ENCODE data around the gene GPBP1.

Gene GPBP1

DNA sequence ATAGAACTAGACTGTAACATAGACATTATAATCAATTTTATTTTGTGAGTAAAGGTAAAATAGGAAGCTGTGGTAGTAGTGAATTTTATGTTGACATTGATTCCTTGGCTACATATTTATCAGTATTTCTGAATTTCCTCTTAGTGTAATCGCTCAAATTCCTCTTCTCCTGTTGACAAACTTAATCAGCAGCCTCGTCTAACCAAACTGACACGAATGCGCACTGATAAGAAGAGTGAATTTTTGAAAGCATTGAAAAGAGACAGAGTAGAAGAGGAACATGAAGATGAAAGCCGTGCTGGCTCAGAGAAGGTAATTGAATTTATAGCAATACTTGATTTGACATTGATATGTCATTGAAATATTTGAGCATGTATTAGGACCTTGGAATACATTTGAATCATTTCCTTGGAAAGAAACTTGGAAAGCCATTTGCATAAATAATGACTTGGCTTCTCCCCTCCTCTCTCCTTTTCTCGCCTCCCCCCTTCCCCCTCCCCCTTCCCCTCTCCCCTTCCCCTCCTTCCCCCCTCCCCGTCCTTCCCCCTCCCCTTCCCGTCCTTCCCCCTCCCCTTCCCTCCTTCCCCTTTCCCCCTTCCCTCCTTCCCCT lies 75.5 kb downstream of the GPBP1 start:
- Histone ChIP-seq H3K9ac (ENCODE audit: low read depth, low read length) (no peak overlapping the region), H3K9me3 (ENCODE audit: insufficient read depth, low read length, severe bottlenecking) (no peaks in the 10 kb centered on the region), H3K4me2 (ENCODE audit: insufficient read depth, low read length) (no peak overlapping the region), H3K27ac (ENCODE audit: low read length) (no peak overlapping the region), H3K27me3 (ENCODE audit: insufficient read depth, low read length, poor library complexity) (no peaks in the 10 kb centered on the region), H2AFZ (ENCODE audit: low read depth, low read length) (no peak overlapping the region), H4K20me1 (ENCODE audit: insufficient read depth, low read length) (peaks cover 4% of the 10 kb centered on the region; the same call in 1 of the 2 replicates), H3K79me2 (ENCODE audit: insufficient read depth, low read length) (peaks cover 2% of the 10 kb centered on the region; the same call in 1 of the 2 replicates), H3K4me3 (ENCODE audit: low read depth in 1 of 2, low read length in 2 of 2) (no peak overlapping the region), H3K36me3 (ENCODE audit: insufficient read depth, low read length) (peaks cover 75% of the 10 kb centered on the region), H3K4me1 (ENCODE audit: insufficient read depth, low read length) (no peaks in the 10 kb centered on the region)
- ATAC-seq (ENCODE audit: insufficient read depth, low read depth) (no peak), DNase-seq (no peak)
- TF ChIP-seq EZH2 (IDR thresholded peaks at IDR 0.05; ENCODE audit: borderline replicate concordance, low read depth, low read length, severe bottlenecking) (no peak), CTCF (IDR thresholded peaks at IDR 0.05; ENCODE audit: borderline replicate concordance, extremely low read depth, low read length, poor library complexity, severe bottlenecking) (no peak)

DNA sequence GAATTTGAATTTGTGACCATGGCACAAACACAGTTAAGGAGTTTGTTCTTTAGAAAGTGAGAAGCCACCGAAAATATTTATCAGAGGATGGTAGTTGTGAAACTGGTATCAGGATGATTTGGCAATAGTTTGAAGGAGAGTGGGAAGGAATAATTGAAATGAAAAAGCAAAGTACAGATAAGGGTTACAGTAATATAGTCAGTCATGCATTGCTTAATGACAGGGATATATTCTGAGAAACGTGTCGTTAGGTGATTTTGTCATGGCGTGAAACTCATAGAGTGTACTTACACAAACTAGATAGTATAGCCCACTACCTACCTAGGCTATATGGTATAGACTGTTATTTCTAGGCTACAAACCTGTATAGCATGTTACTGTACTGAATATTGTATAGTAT lies 84.2 kb downstream of the GPBP1 start:
- DNase-seq, result no peak
- Histone ChIP-seq H3K4me3 (ENCODE audit: low read depth in 1 of 2, low read length in 2 of 2) (no peak overlapping the region), H3K4me1 (ENCODE audit: insufficient read depth, low read length) (no peaks in the 10 kb centered on the region), H3K27me3 (ENCODE audit: insufficient read depth, low read length, poor library complexity) (no peaks in the 10 kb centered on the region), H2AFZ (ENCODE audit: low read depth, low read length) (no peak overlapping the region), H4K20me1 (ENCODE audit: insufficient read depth, low read length) (peaks cover 6% of the 10 kb centered on the region; the same call in 1 of the 2 replicates), H3K27ac (ENCODE audit: low read length) (no peak overlapping the region), H3K36me3 (ENCODE audit: insufficient read depth, low read length) (peaks cover 82% of the 10 kb centered on the region), H3K9me3 (ENCODE audit: insufficient read depth, low read length, severe bottlenecking) (no peaks in the 10 kb centered on the region), H3K9ac (ENCODE audit: low read depth, low read length) (no peak overlapping the region), H3K4me2 (ENCODE audit: insufficient read depth, low read length) (no peak overlapping the region), H3K79me2 (ENCODE audit: insufficient read depth, low read length) (peaks cover 2% of the 10 kb centered on the region; the same call in 1 of the 2 replicates)
- TF ChIP-seq CTCF (IDR thresholded peaks at IDR 0.05; ENCODE audit: borderline replicate concordance, extremely low read depth, low read length, poor library complexity, severe bottlenecking) (no peak), EZH2 (IDR thresholded peaks at IDR 0.05; ENCODE audit: borderline replicate concordance, low read depth, low read length, severe bottlenecking) (no peak)
- no peak for ATAC-seq (ENCODE audit: insufficient read depth, low read depth)

DNA sequence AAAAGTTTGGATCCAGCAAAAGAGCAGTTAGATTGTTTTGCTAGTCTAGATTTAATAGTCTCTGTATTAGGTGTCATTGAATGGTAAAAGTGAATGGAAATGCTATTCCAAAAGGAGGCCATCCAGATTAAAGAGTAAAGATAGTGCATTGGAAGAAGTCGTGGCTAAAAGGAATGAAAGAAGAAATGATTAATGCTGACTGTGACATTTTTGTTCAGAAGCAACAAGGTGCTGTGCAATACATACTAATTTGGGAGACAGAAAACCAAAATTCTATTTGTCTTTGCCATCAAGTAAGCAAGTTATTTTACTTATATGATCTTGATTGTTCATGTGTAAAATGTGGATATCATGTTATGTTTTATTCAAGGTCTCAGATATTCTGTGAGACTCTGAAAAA lies 85.1 kb downstream of the GPBP1 start:
- ATAC-seq (ENCODE audit: insufficient read depth, low read depth) (no peak), DNase-seq (no peak)
- no peak for TF ChIP-seq CTCF (IDR thresholded peaks at IDR 0.05; ENCODE audit: borderline replicate concordance, extremely low read depth, low read length, poor library complexity, severe bottlenecking)
- TF ChIP-seq EZH2 (IDR thresholded peaks at IDR 0.05; ENCODE audit: borderline replicate concordance, low read depth, low read length, severe bottlenecking), result no peak
- H3K79me2 ChIP-seq (ENCODE audit: insufficient read depth, low read length), result no peaks in the 10 kb centered on the region
- H3K27me3 ChIP-seq (ENCODE audit: insufficient read depth, low read length, poor library complexity), result no peaks in the 10 kb centered on the region
- no peaks in the 10 kb centered on the region for H3K4me1 ChIP-seq (ENCODE audit: insufficient read depth, low read length)
- H3K9ac ChIP-seq (ENCODE audit: low read depth, low read length), result no peak overlapping the region
- no peak overlapping the region for H2AFZ ChIP-seq (ENCODE audit: low read depth, low read length)
- peaks cover 83% of the 10 kb centered on the region for H3K36me3 ChIP-seq (ENCODE audit: insufficient read depth, low read length)
- no peak overlapping the region for H3K27ac ChIP-seq (ENCODE audit: low read length)
- H4K20me1 ChIP-seq (ENCODE audit: insufficient read depth, low read length), result 0 out of 2 replicates have a peak, but pooled peaks cover 6% of the 10 kb centered on the region
- H3K4me2 ChIP-seq (ENCODE audit: insufficient read depth, low read length), result no peak overlapping the region
- no peak overlapping the region for H3K4me3 ChIP-seq (ENCODE audit: low read depth in 1 of 2, low read length in 2 of 2)
- no peaks in the 10 kb centered on the region for H3K9me3 ChIP-seq (ENCODE audit: insufficient read depth, low read length, severe bottlenecking)

Data from DND-41 (cell line).